ENCODE results near the gene RNF121.

The RNF121 gene

GRCh38 chr11:72001834-72002591 lies 73.2 kb downstream of the RNF121 start:
- H3K4me1 ChIP-seq (ENCODE audit: control insufficient read depth, low read depth, low read length) = no peaks in the 10 kb centered on the region
- no peak overlapping the region for H3K9ac ChIP-seq (ENCODE audit: low read length)
- no peak overlapping the region for H3K27ac ChIP-seq (ENCODE audit: low read length)
- H3K27me3 ChIP-seq (ENCODE audit: control insufficient read depth, insufficient read depth, low read length) = no peaks in the 10 kb centered on the region
- no peak overlapping the region for H3K4me3 ChIP-seq (ENCODE audit: low read length)
- H3K36me3 ChIP-seq (ENCODE audit: control insufficient read depth, low read depth, low read length) = peaks cover 55% of the 10 kb centered on the region
- H3K9me3 ChIP-seq (ENCODE audit: control insufficient read depth, low read depth, low read length) = no peaks in the 10 kb centered on the region

GRCh38 chr11:72002841-72003775 lies 74.3 kb downstream of the RNF121 start:
- no peaks in the 10 kb centered on the region for H3K9me3 ChIP-seq (ENCODE audit: control insufficient read depth, low read depth, low read length)
- H3K4me3 ChIP-seq (ENCODE audit: low read length) = no peak overlapping the region
- no peaks in the 10 kb centered on the region for H3K27me3 ChIP-seq (ENCODE audit: control insufficient read depth, insufficient read depth, low read length)
- no peak overlapping the region for H3K9ac ChIP-seq (ENCODE audit: low read length)
- H3K27ac ChIP-seq (ENCODE audit: low read length) = no peak overlapping the region
- H3K4me1 ChIP-seq (ENCODE audit: control insufficient read depth, low read depth, low read length) = no peaks in the 10 kb centered on the region
- peaks cover 66% of the 10 kb centered on the region for H3K36me3 ChIP-seq (ENCODE audit: control insufficient read depth, low read depth, low read length)

- Histone ChIP-seq H3K27me3 (ENCODE audit: control insufficient read depth, insufficient read depth, low read length) (no peaks in the 10 kb centered on the region), H3K9me3 (ENCODE audit: control insufficient read depth, low read depth, low read length) (no peaks in the 10 kb centered on the region), H3K4me3 (ENCODE audit: low read length) (no peak overlapping the region), H3K27ac (ENCODE audit: low read length) (no peak overlapping the region), H3K9ac (ENCODE audit: low read length) (no peak overlapping the region), H3K4me1 (ENCODE audit: control insufficient read depth, low read depth, low read length) (no peaks in the 10 kb centered on the region), H3K36me3 (ENCODE audit: control insufficient read depth, low read depth, low read length) (peaks cover 72% of the 10 kb centered on the region)
Observed at GRCh38 chr11:72003776-72004171, 74.9 kb downstream of the RNF121 start.

- H3K27ac ChIP-seq (ENCODE audit: low read length) = no peak overlapping the region
- no peaks in the 10 kb centered on the region for H3K9me3 ChIP-seq (ENCODE audit: control insufficient read depth, low read depth, low read length)
- H3K27me3 ChIP-seq (ENCODE audit: control insufficient read depth, insufficient read depth, low read length) = no peaks in the 10 kb centered on the region
- H3K4me1 ChIP-seq (ENCODE audit: control insufficient read depth, low read depth, low read length) = no peaks in the 10 kb centered on the region
- no peak overlapping the region for H3K4me3 ChIP-seq (ENCODE audit: low read length)
- peaks cover 73% of the 10 kb centered on the region for H3K36me3 ChIP-seq (ENCODE audit: control insufficient read depth, low read depth, low read length)
- H3K9ac ChIP-seq (ENCODE audit: low read length) = no peak overlapping the region
Observed at GRCh38 chr11:72004515-72005346, 75.9 kb downstream of the RNF121 start.

GRCh38 chr11:72005347-72006260 lies 76.8 kb downstream of the RNF121 start:
- Histone ChIP-seq H3K27me3 (ENCODE audit: control insufficient read depth, insufficient read depth, low read length) (no peaks in the 10 kb centered on the region), H3K9ac (ENCODE audit: low read length) (no peak overlapping the region), H3K4me1 (ENCODE audit: control insufficient read depth, low read depth, low read length) (no peaks in the 10 kb centered on the region), H3K36me3 (ENCODE audit: control insufficient read depth, low read depth, low read length) (peaks cover 77% of the 10 kb centered on the region), H3K9me3 (ENCODE audit: control insufficient read depth, low read depth, low read length) (no peaks in the 10 kb centered on the region), H3K27ac (ENCODE audit: low read length) (no peak overlapping the region), H3K4me3 (ENCODE audit: low read length) (no peak overlapping the region)

- H3K4me1 ChIP-seq (ENCODE audit: control insufficient read depth, low read depth, low read length) = no peaks in the 10 kb centered on the region
- no peak overlapping the region for H3K27ac ChIP-seq (ENCODE audit: low read length)
- no peaks in the 10 kb centered on the region for H3K9me3 ChIP-seq (ENCODE audit: control insufficient read depth, low read depth, low read length)
- no peak overlapping the region for H3K4me3 ChIP-seq (ENCODE audit: low read length)
- H3K9ac ChIP-seq (ENCODE audit: low read length) = no peak overlapping the region
- H3K27me3 ChIP-seq (ENCODE audit: control insufficient read depth, insufficient read depth, low read length) = no peaks in the 10 kb centered on the region
- H3K36me3 ChIP-seq (ENCODE audit: control insufficient read depth, low read depth, low read length) = peaks cover 86% of the 10 kb centered on the region
Observed at GRCh38 chr11:72006309-72007088, 77.7 kb downstream of the RNF121 start.

GRCh38 chr11:72007089-72007476 lies 78.2 kb downstream of the RNF121 start:
- H3K36me3 ChIP-seq (ENCODE audit: control insufficient read depth, low read depth, low read length) = peaks cover 86% of the 10 kb centered on the region
- no peaks in the 10 kb centered on the region for H3K4me1 ChIP-seq (ENCODE audit: control insufficient read depth, low read depth, low read length)
- H3K27ac ChIP-seq (ENCODE audit: low read length) = no peak overlapping the region
- H3K4me3 ChIP-seq (ENCODE audit: low read length) = no peak overlapping the region
- no peaks in the 10 kb centered on the region for H3K27me3 ChIP-seq (ENCODE audit: control insufficient read depth, insufficient read depth, low read length)
- no peaks in the 10 kb centered on the region for H3K9me3 ChIP-seq (ENCODE audit: control insufficient read depth, low read depth, low read length)
- H3K9ac ChIP-seq (ENCODE audit: low read length) = no peak overlapping the region

GRCh38 chr11:72007587-72007986 lies 78.7 kb downstream of the RNF121 start:
- Histone ChIP-seq H3K4me1 (ENCODE audit: control insufficient read depth, low read depth, low read length) (no peaks in the 10 kb centered on the region), H3K9ac (ENCODE audit: low read length) (no peak overlapping the region), H3K27ac (ENCODE audit: low read length) (no peak overlapping the region), H3K4me3 (ENCODE audit: low read length) (no peak overlapping the region), H3K27me3 (ENCODE audit: control insufficient read depth, insufficient read depth, low read length) (no peaks in the 10 kb centered on the region), H3K36me3 (ENCODE audit: control insufficient read depth, low read depth, low read length) (peaks cover 86% of the 10 kb centered on the region), H3K9me3 (ENCODE audit: control insufficient read depth, low read depth, low read length) (no peaks in the 10 kb centered on the region)

GRCh38 chr11:72008728-72009127 lies 79.9 kb downstream of the RNF121 start:
- Histone ChIP-seq H3K36me3 (ENCODE audit: control insufficient read depth, low read depth, low read length) (peaks cover 85% of the 10 kb centered on the region), H3K27me3 (ENCODE audit: control insufficient read depth, insufficient read depth, low read length) (no peaks in the 10 kb centered on the region), H3K27ac (ENCODE audit: low read length) (no peak overlapping the region), H3K4me1 (ENCODE audit: control insufficient read depth, low read depth, low read length) (no peaks in the 10 kb centered on the region), H3K4me3 (ENCODE audit: low read length) (no peak overlapping the region), H3K9ac (ENCODE audit: low read length) (no peak overlapping the region), H3K9me3 (ENCODE audit: control insufficient read depth, low read depth, low read length) (no peaks in the 10 kb centered on the region)

GRCh38 chr11:72009156-72009555 lies 80.3 kb downstream of the RNF121 start:
- H3K36me3 ChIP-seq (ENCODE audit: control insufficient read depth, low read depth, low read length) = peaks cover 85% of the 10 kb centered on the region

More at GRCh38 chr11:72009156-72009555, 80.3 kb downstream of the RNF121 start:
- Histone ChIP-seq H3K27ac (ENCODE audit: low read length) (no peak overlapping the region), H3K9ac (ENCODE audit: low read length) (no peak overlapping the region), H3K9me3 (ENCODE audit: control insufficient read depth, low read depth, low read length) (no peaks in the 10 kb centered on the region), H3K4me1 (ENCODE audit: control insufficient read depth, low read depth, low read length) (no peaks in the 10 kb centered on the region), H3K27me3 (ENCODE audit: control insufficient read depth, insufficient read depth, low read length) (no peaks in the 10 kb centered on the region), H3K4me3 (ENCODE audit: low read length) (no peak overlapping the region)
